B cell (primary cell): ENCODE measurements around the gene HOXB7. TPM values are rescaled to one million over a fixed set of nuclear protein-coding genes. Genes with fewer than 3 reads are reported as not detected.

Experiments
- ATAC-seq: fragments of 200-7000 bp; cut with Tn5 transposase; one replicate; pipeline ENCODE4 v1.10.0; 2021; ENCODE audit warnings: low read depth, mild to moderate bottlenecking, moderate number of reproducible peaks, moderate library complexity
- CTCF ChIA-PET: fragments of 350-600 bp; sonication (Branson Sonifier 250); formaldehyde crosslinking; loops from one replicate; lab custom pipeline; 2021; ENCODE audit warnings: antibody characterized with exemption, inconsistent platforms; lab: Charles Lee
- POLR2A ChIA-PET: fragments of 350-600 bp; sonication (Branson Sonifier 250); formaldehyde crosslinking; loops from one replicate; lab custom pipeline; 2021; ENCODE audit warnings: antibody characterized with exemption; lab: Charles Lee
- DNase-seq: peaks from one replicate; pipeline ENCODE4 v3.0.0; 2013
- H2AFZ ChIP-seq: 2 replicates; pipeline ENCODE4 v1.6.1; 2012; ENCODE audit warnings: mild to moderate bottlenecking, low read depth, low read length; ENCODE audit not compliant: insufficient read depth, poor library complexity, severe bottlenecking
- H3K27ac ChIP-seq, 2 donors: 1 replicate in 1 of 2; 2 replicates in 1 of 2; pipeline ENCODE4 v1.5.1; 2012 to 2013; ENCODE audit warnings: low read length in 2 of 2, mild to moderate bottlenecking in 2 of 2, moderate library complexity in 1 of 2
- H3K27me3 ChIP-seq, 4 experiments: fragments of 200-600 bp in 1 of 4; sonication (generic) in 1 of 4; replicated peaks in 1 of 4; 1 replicate in 2 of 4; 2 replicates in 2 of 4; pipeline versions ENCODE4 v1.6.1 to v1.7.0; 2013 to 2016; ENCODE audit warnings: low read length in 3 of 4, mild to moderate bottlenecking in 2 of 4, mixed read lengths in 1 of 4, moderate library complexity in 1 of 4; ENCODE audit not compliant: insufficient read depth in 4 of 4, control insufficient read depth in 3 of 4; ENCODE audit errors: control extremely low read depth in 1 of 4
- H3K36me3 ChIP-seq, 2 experiments: replicated peaks in 1 of 2; 1 replicate in 1 of 2; 2 replicates in 1 of 2; pipeline versions ENCODE4 v1.6.1 to v1.7.1; 2013; ENCODE audit warnings: low read length in 1 of 2; ENCODE audit not compliant: insufficient read depth in 2 of 2, control insufficient read depth in 1 of 2; ENCODE audit errors: control extremely low read depth in 1 of 2, extremely low read depth in 1 of 2
- H3K4me1 ChIP-seq, 2 donors: fragments of 200-600 bp in 1 of 2; sonication (generic) in 1 of 2; 1 replicate in 1 of 2; 2 replicates in 1 of 2; pipeline versions ENCODE4 v1.5.1 to v1.6.1; 2013 to 2017; ENCODE audit warnings: low read length in 2 of 2; ENCODE audit not compliant: control insufficient read depth in 2 of 2, insufficient read depth in 2 of 2
- H3K4me2 ChIP-seq: replicated peaks from 2 replicates; pipeline ENCODE3; 2012; ENCODE audit warnings: mild to moderate bottlenecking, low read depth, low read length; ENCODE audit not compliant: poor library complexity, severe bottlenecking
- H3K4me3 ChIP-seq, 5 experiments: fragments of 200-600 bp in 1 of 5; sonication (generic) in 1 of 5; 1 replicate in 3 of 5; 2 replicates in 2 of 5; pipeline versions ENCODE4 v1.5.1 to v1.7.0; 2011 to 2016; ENCODE audit warnings: low read length in 4 of 5, mild to moderate bottlenecking in 4 of 5, low read depth in 2 of 5, control low read depth in 1 of 5, moderate library complexity in 1 of 5; ENCODE audit not compliant: insufficient read depth in 1 of 5; ENCODE audit errors: control extremely low read depth in 1 of 5, extremely low read depth in 1 of 5
- H3K79me2 ChIP-seq: fragments of 200-600 bp; sonication (generic); one replicate; pipeline ENCODE4 v1.6.0; 2016; ENCODE audit warnings: low read length; ENCODE audit not compliant: control insufficient read depth, insufficient read depth
- H3K9ac ChIP-seq: fragments of 200-600 bp; sonication (generic); 2 replicates; pipeline ENCODE4 v1.6.1; 2017; ENCODE audit warnings: mild to moderate bottlenecking, low read length, moderate library complexity
- H3K9me3 ChIP-seq, 3 donors: one replicate each; pipeline versions ENCODE4 v1.6.1 to v1.7.1; 2013; ENCODE audit warnings: low read length in 2 of 3; ENCODE audit not compliant: control insufficient read depth in 2 of 3, insufficient read depth in 1 of 3; ENCODE audit errors: control extremely low read depth in 1 of 3
- H4K20me1 ChIP-seq: 2 replicates; pipeline ENCODE4 v1.6.0; 2012; ENCODE audit warnings: mild to moderate bottlenecking, low read length; ENCODE audit not compliant: insufficient read depth, control insufficient read depth, poor library complexity, severe bottlenecking
- H3K27ac Mint-ChIP-seq: one replicate; pipeline ENCODE4 v1.8.0; 2021; ENCODE audit warnings: mixed read lengths
- H3K27me3 Mint-ChIP-seq: one replicate; pipeline ENCODE4 v1.8.0; 2021; ENCODE audit warnings: mixed read lengths
- H3K4me1 Mint-ChIP-seq: one replicate; pipeline ENCODE4 v1.8.0; 2021; ENCODE audit warnings: mixed read lengths
- H3K4me3 Mint-ChIP-seq: one replicate; pipeline ENCODE4 v1.8.0; 2021; ENCODE audit warnings: mixed read lengths
- H3K9me3 Mint-ChIP-seq: one replicate; pipeline ENCODE4 v1.8.0; 2022; ENCODE audit warnings: mixed read lengths; ENCODE audit not compliant: insufficient read depth
- CTCF ChIP-seq: fragments of 200-600 bp; IDR thresholded peaks from one replicate; pipeline ENCODE4 v1.8.0; 2022; ENCODE audit warnings: antibody characterized with exemption, mild to moderate bottlenecking
- EZH2 ChIP-seq: IDR thresholded peaks from 2 replicates; pipeline ENCODE4 v1.6.1; 2012; ENCODE audit warnings: borderline replicate concordance, low read depth, mild to moderate bottlenecking, moderate library complexity, low read length; ENCODE audit not compliant: insufficient read depth, poor library complexity, severe bottlenecking
- WGBS: methylation state at CpG from one replicate; pipeline ENCODE4 v1.1.5; 2013; ENCODE audit warnings: missing lambda C conversion rate; ENCODE audit not compliant: insufficient coverage; 5-methylcytosine and 5-hydroxymethylcytosine counted together
- intact Hi-C: fragments of 100-400 bp; cut with micrococcal nuclease; formaldehyde crosslinking; loops from one replicate; pipeline ENCODE4 v1.10.0; 2022
- polyA plus RNA-seq: library from polyadenylated mRNA; depleted of rRNA; stranded (reverse); fragments of >200 nt; gene quantifications from 2 replicates; pipeline ENCODE4 v1.2.3, GENCODE V29; 2012
- total RNA-seq, 2 donors: library from RNA; stranded (reverse); fragments of 120-200 nt in 1 of 2; gene quantifications; 1 replicate in 1 of 2; 2 replicates in 1 of 2; pipeline versions ENCODE4 v1.2.3 to v1.2.4, GENCODE V29; 2013 to 2022

Gene HOXB7
- total and polyA plus RNA-seq, 2 donors (not counting 1 experiment from before 2014, with no cell fraction given), result 0.25 to 1.3 TPM

GRCh38 chr17:48603959-48604769 is 6.7 kb downstream of the HOXB7 start:
- 43% methylated on average over 9 of the region's 21 CpGs for WGBS
- peaks cover 7 to 13% of the 10 kb centered on the region in 2 donors for H3K4me1 ChIP-seq
- Mint-ChIP-seq H3K27ac (no peak overlapping the region), H3K9me3 (no peaks in the 10 kb centered on the region), H3K27me3 (peaks cover 76% of the 10 kb centered on the region), H3K4me1 (peaks cover 7% of the 10 kb centered on the region), H3K4me3 (no peak overlapping the region)
- H3K79me2 ChIP-seq, result no peaks in the 10 kb centered on the region
- H3K9me3 ChIP-seq, result peaks cover 0 to 22% (median 0%) of the 10 kb centered on the region in 3 donors
- intact Hi-C loops, result no loop called here
- no peak for ATAC-seq
- H3K27ac ChIP-seq, result no peak overlapping the region
- no peaks in the 10 kb centered on the region for H3K36me3 ChIP-seq
- no peak overlapping the region for H3K4me3 ChIP-seq
- H3K27me3 ChIP-seq, result peaks cover 2 to 89% (median 69%) of the 10 kb centered on the region in 4 experiments
- ChIA-PET CTCF (interaction anchor here (0.6 to 0.7 kb wide), 3 partner anchors 91 to 924 kb away, joined by 3 to 4 read pairs (median 4); no protein-coding TSS in a partner anchor), POLR2A (no interaction called here)
- no peak overlapping the region for H3K4me2 ChIP-seq
- no peak overlapping the region for H2AFZ ChIP-seq
- TF ChIP-seq EZH2 (no peak), CTCF (no peak)
- DNase-seq, result no peak
- H3K9ac ChIP-seq, result no peak overlapping the region
- no peaks in the 10 kb centered on the region for H4K20me1 ChIP-seq
